H1 (cell line): ENCODE data around the gene MRPL55. TPM values are rescaled to one million over a fixed set of nuclear protein-coding genes. Genes with fewer than 3 reads are reported as not detected.

Experiments used
- CTCF ChIA-PET: fragments of 300-600 bp; sonication (Branson Sonifier 250); formaldehyde crosslinking; loops from one replicate; lab custom pipeline; 2021; ENCODE audit not compliant: partially characterized antibody; lab: Charles Lee
- POLR2A ChIA-PET: fragments of 300-600 bp; sonication (Branson Sonifier 250); formaldehyde crosslinking; loops from one replicate; lab custom pipeline; 2021; ENCODE audit warnings: inconsistent platforms; ENCODE audit not compliant: partially characterized antibody; lab: Charles Lee
- DNase-seq, 2 experiments: peaks; one replicate each; pipeline versions ENCODE4 v3.0.0 to v3.0.0-alpha.2; 2010 to 2022; ENCODE audit warnings: low spot score in 2 of 2, low read depth in 1 of 2, mixed read lengths in 1 of 2
- FAIRE-seq: peaks from 2 replicates; lab custom pipeline; 2011; peaks lifted over from hg19 to GRCh38; lab: Jason Lieb, UNC
- H2AFZ ChIP-seq: 2 replicates; pipeline ENCODE4 v1.8.1; 2012; ENCODE audit warnings: low read length, inconsistent platforms
- H2AK5ac ChIP-seq: 2 replicates; pipeline ENCODE4 v1.6.1; 2013; ENCODE audit warnings: low read depth, low read length
- H2BK120ac ChIP-seq: replicated peaks from 2 replicates; pipeline ENCODE3; 2013; ENCODE audit warnings: low read depth, low read length, inconsistent platforms
- H2BK12ac ChIP-seq: 2 replicates; pipeline ENCODE4 v1.6.1; 2013; ENCODE audit warnings: low read depth, low read length
- H2BK15ac ChIP-seq: 2 replicates; pipeline ENCODE4 v1.6.1; 2013; ENCODE audit warnings: low read length
- H2BK20ac ChIP-seq: 2 replicates; pipeline ENCODE4 v1.6.1; 2013; ENCODE audit warnings: low read length
- H2BK5ac ChIP-seq: 2 replicates; pipeline ENCODE4 v1.6.1; 2013; ENCODE audit warnings: low read depth, low read length
- H3K14ac ChIP-seq: 2 replicates; pipeline ENCODE4 v1.6.1; 2013; ENCODE audit warnings: inconsistent platforms; ENCODE audit not compliant: insufficient read length
- H3K18ac ChIP-seq: 2 replicates; pipeline ENCODE4 v1.6.1; 2013; ENCODE audit warnings: low read length; ENCODE audit errors: extremely low read depth
- H3K23ac ChIP-seq: 2 replicates; pipeline ENCODE4 v1.6.1; 2013; ENCODE audit warnings: inconsistent platforms; ENCODE audit not compliant: insufficient read length
- H3K23me2 ChIP-seq: 2 replicates; pipeline ENCODE4 v1.6.1; 2013; ENCODE audit warnings: low read depth, low read length
- H3K27ac ChIP-seq: 2 replicates; pipeline ENCODE4 v1.6.1; 2011; ENCODE audit warnings: low read depth, low read length, inconsistent platforms
- H3K27me3 ChIP-seq, 4 experiments: replicated peaks in 1 of 4; 1 replicate in 1 of 4; 2 replicates in 3 of 4; pipeline versions ENCODE4 v1.6.1 to v1.8.1; 2011 to 2013; ENCODE audit warnings: low read length in 3 of 4, mild to moderate bottlenecking in 3 of 4, inconsistent platforms in 2 of 4, mixed read lengths in 2 of 4, moderate library complexity in 1 of 4; ENCODE audit not compliant: control insufficient read depth in 3 of 4, insufficient read depth in 3 of 4; ENCODE audit errors: extremely low read depth in 1 of 4
- H3K36me3 ChIP-seq, 4 experiments: 2 replicates each; pipeline versions ENCODE4 v1.6.1 to v1.8.1; 2011 to 2013; ENCODE audit warnings: mild to moderate bottlenecking in 4 of 4, low read length in 3 of 4, moderate library complexity in 2 of 4, control low read depth in 1 of 4, inconsistent platforms in 1 of 4; ENCODE audit not compliant: insufficient read depth in 4 of 4, control insufficient read depth in 2 of 4
- H3K4ac ChIP-seq: replicated peaks from 2 replicates; pipeline ENCODE3; 2013; ENCODE audit warnings: low read length, low read depth, mixed read lengths, inconsistent platforms; ENCODE audit not compliant: insufficient read length
- H3K4me1 ChIP-seq, 4 experiments: replicated peaks in 1 of 4; 1 replicate in 1 of 4; 2 replicates in 3 of 4; pipeline versions ENCODE4 v1.6.1 to v1.8.1; 2011 to 2013; ENCODE audit warnings: low read length in 3 of 4, inconsistent platforms in 2 of 4, mixed read lengths in 1 of 4; ENCODE audit not compliant: insufficient read depth in 4 of 4, control insufficient read depth in 3 of 4
- H3K4me2 ChIP-seq, 2 experiments: 2 replicates each; pipeline versions ENCODE4 v1.6.1 to v1.8.1; 2011 to 2013; ENCODE audit warnings: low read depth in 2 of 2, low read length in 2 of 2, control low read depth in 1 of 2, inconsistent platforms in 1 of 2, mild to moderate bottlenecking in 1 of 2; ENCODE audit not compliant: insufficient read depth in 1 of 2
- H3K4me3 ChIP-seq, 4 experiments: fragments of 200-600, 300-600 bp in 1 of 4; sonication (generic), shearing (Covaris generic), sonication (Bioruptor Twin) in 1 of 4; 2 replicates each; pipeline versions ENCODE4 v1.5.1 to v1.8.1; 2011 to 2016; ENCODE audit warnings: low read length in 4 of 4, low read depth in 3 of 4, control low read depth in 2 of 4, inconsistent platforms in 2 of 4, mild to moderate bottlenecking in 2 of 4, mixed read lengths in 1 of 4, moderate library complexity in 1 of 4; ENCODE audit not compliant: insufficient read depth in 2 of 4; ENCODE audit errors: extremely low read depth in 1 of 4
- H3K56ac ChIP-seq: replicated peaks from 2 replicates; pipeline ENCODE3; 2013; ENCODE audit warnings: low read depth, mild to moderate bottlenecking, mixed read lengths, low read length, inconsistent platforms; ENCODE audit not compliant: insufficient read length
- H3K79me1 ChIP-seq: 2 replicates; pipeline ENCODE4 v1.6.1; 2013; ENCODE audit warnings: low read depth, low read length, control low read depth
- H3K79me2 ChIP-seq, 2 experiments: 2 replicates each; pipeline versions ENCODE4 v1.6.1 to v1.8.1; 2012 to 2013; ENCODE audit warnings: low read length in 2 of 2, mild to moderate bottlenecking in 2 of 2, inconsistent platforms in 1 of 2; ENCODE audit not compliant: insufficient read depth in 2 of 2, control insufficient read depth in 1 of 2
- H3K9ac ChIP-seq, 4 experiments: replicated peaks in 1 of 4; 1 replicate in 1 of 4; 2 replicates in 3 of 4; pipeline versions ENCODE4 v1.6.1 to v1.8.1; 2011 to 2013; ENCODE audit warnings: low read depth in 3 of 4, low read length in 3 of 4, control low read depth in 2 of 4, mild to moderate bottlenecking in 2 of 4, moderate library complexity in 2 of 4, inconsistent platforms in 1 of 4; ENCODE audit errors: extremely low read depth in 1 of 4
- H3K9me3 ChIP-seq, 2 experiments: 2 replicates each; pipeline versions ENCODE4 v1.6.1 to v1.8.1; 2012 to 2013; ENCODE audit warnings: mild to moderate bottlenecking in 2 of 2, moderate library complexity in 2 of 2, control low read depth in 1 of 2, inconsistent platforms in 1 of 2, low read depth in 1 of 2, low read length in 1 of 2, mixed read lengths in 1 of 2; ENCODE audit not compliant: insufficient read depth in 2 of 2
- H4K20me1 ChIP-seq, 2 experiments: replicated peaks in 1 of 2; 2 replicates each; pipeline versions ENCODE3 to v1.8.1; 2011 to 2013; ENCODE audit warnings: inconsistent platforms in 2 of 2, low read length in 2 of 2, mild to moderate bottlenecking in 1 of 2; ENCODE audit not compliant: insufficient read depth in 2 of 2, control insufficient read depth in 1 of 2
- H4K5ac ChIP-seq: 2 replicates; pipeline ENCODE4 v1.6.1; 2013; ENCODE audit warnings: low read length, low read depth, mixed read lengths, inconsistent platforms; ENCODE audit not compliant: insufficient read length
- H4K8ac ChIP-seq: 2 replicates; pipeline ENCODE4 v1.8.0; 2013; ENCODE audit warnings: mild to moderate bottlenecking, moderate library complexity, low read length, inconsistent platforms; ENCODE audit not compliant: insufficient read depth; ENCODE audit errors: extremely low read depth
- H4K91ac ChIP-seq: replicated peaks from 2 replicates; pipeline ENCODE3; 2013; ENCODE audit warnings: low read length, mixed read lengths, inconsistent platforms; ENCODE audit not compliant: insufficient read length
- CREB1 ChIP-seq: IDR thresholded peaks from 2 replicates; pipeline ENCODE4 v1.6.1; 2012; ENCODE audit warnings: inconsistent platforms
- POLR2A ChIP-seq, 2 experiments: IDR thresholded peaks; 1 replicate in 1 of 2; 2 replicates in 1 of 2; pipeline ENCODE4 v1.6.1; 2011; ENCODE audit warnings: low read depth in 2 of 2, low read length in 2 of 2, mild to moderate bottlenecking in 2 of 2; ENCODE audit errors: control extremely low read depth in 1 of 2
- SIN3A ChIP-seq, 2 experiments: IDR thresholded peaks in 1 of 2; conservative IDR thresholded peaks in 1 of 2; 2 replicates each; pipeline ENCODE4 v1.6.1; 2011 to 2012; ENCODE audit warnings: low read length in 2 of 2, improper control_type of control experiment in 1 of 2, low read depth in 1 of 2, mild to moderate bottlenecking in 1 of 2
- WGBS, 2 experiments: shearing (Covaris generic) in 1 of 2; methylation state at CpG; one replicate each; pipeline versions ENCODE4 v1.1.6 to v1.1.7; 2013 to 2015; ENCODE audit warnings: low lambda C conversion rate in 2 of 2, mixed read lengths in 2 of 2, inconsistent platforms in 1 of 2, low coverage in 1 of 2, missing lambda C conversion rate in 1 of 2; ENCODE audit not compliant: insufficient replicate concordance in 2 of 2, insufficient coverage in 1 of 2, insufficient read length in 1 of 2; ENCODE audit errors: extremely low coverage in 1 of 2, missing lambda C conversion rate in 1 of 2; 5-methylcytosine and 5-hydroxymethylcytosine counted together
- polyA plus RNA-seq, 7 experiments: library from polyadenylated mRNA; depleted of rRNA in 3 of 7; stranded (reverse) in 5 of 7; unstranded in 2 of 7; fragments of >200 nt in 5 of 7; fragments of 200-250 nt in 2 of 7; gene quantifications; 1 replicate in 5 of 7; 2 replicates in 1 of 7; 4 replicates in 1 of 7; pipeline versions ENCODE4 v1.2.1 to v1.2.3, GENCODE V29; 2011 to 2013; ENCODE audit warnings: missing spikeins in 2 of 7, mixed read lengths in 2 of 7
- total RNA-seq: library from RNA; stranded (reverse); fragmentation: NEBNext Ultra II Directional; extraction: Animal tissue kit (Norgen Biotek cat#: 25700); gene quantifications from 2 replicates; pipeline ENCODE4 v1.2.1, GENCODE V29; 2021
- TF ChIP-seq, protein P1 (sequence below), 3 experiments: IDR thresholded peaks; 1 replicate in 2 of 3; 2 replicates in 1 of 3; pipeline versions ENCODE4 v1.5.1 to v1.6.1; 2011; ENCODE audit warnings: low read length in 3 of 3, mild to moderate bottlenecking in 3 of 3, inconsistent platforms in 2 of 3, low read depth in 1 of 3, moderate library complexity in 1 of 3; ENCODE audit not compliant: insufficient read depth in 1 of 3; ENCODE audit errors: control extremely low read depth in 1 of 3

The MRPL55 gene
- total and polyA plus RNA-seq, 2 of the 8 experiments (the other 6 are each of a cell fraction or from before 2014, with no cell fraction given) = 59.0 to 244 TPM

DNA sequence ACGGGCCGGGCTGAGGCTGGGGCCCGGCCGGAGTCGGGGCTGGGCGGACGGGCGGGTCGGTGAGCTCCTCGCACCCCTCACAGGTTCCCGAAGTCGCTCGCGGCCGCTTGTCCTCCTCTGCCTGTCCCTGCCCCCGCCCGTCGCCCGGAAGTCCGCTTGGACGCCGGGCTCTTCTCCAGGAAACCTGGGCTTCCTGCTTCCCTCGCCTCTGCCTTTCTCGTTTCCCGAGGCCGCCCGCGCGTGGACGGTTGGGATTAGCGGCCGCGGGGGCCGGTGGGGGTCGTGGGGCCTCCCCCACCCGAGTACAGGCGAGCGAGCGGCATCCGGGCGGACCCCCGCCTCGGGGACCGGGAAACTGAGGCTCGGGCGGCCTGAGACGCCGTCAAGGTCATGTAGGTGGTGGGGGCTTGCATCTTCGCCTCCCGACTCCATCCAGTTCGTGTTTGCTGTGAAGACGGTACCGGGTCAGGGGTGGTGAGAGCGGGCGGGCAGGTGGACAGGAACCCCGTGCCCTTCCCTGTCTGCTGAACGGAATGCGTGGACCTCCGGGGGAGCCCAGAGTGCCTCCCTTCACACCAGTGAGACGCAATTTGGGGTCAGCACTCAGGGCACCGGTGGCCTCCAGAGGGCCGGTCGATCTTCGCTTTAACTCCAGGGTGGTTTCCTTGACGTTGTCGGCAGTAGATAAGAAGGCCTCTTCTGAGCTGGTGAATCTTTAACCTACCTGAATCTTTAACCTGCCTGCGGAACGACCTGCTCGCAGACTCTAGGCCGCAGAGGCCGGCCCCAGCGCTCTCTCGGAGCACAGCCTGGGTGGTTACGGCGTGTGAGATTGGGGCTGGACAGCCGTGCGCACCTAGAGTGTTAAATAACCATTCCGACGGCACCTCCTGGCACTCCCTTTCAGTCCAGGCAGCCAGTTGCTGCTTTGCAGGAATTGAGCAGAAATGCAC lies 25.9 kb downstream of the MRPL55 start:
- Histone ChIP-seq H3K23me2 (peaks cover 15% of the 10 kb centered on the region), H2BK5ac (peak overlapping the region; percentile 66), H3K9me3 (no peaks in the 10 kb centered on the region), H4K5ac (peak overlapping the region; percentile 39), H3K4ac (peak overlapping the region; percentile 83), H3K9ac (peak overlapping the region; percentile 80 to 98 (median 90)), H3K23ac (no peak overlapping the region), H2BK12ac (no peak overlapping the region), H3K79me1 (peaks cover 13% of the 10 kb centered on the region; the same call in 1 of the 2 replicates), H2AK5ac (no peak overlapping the region), H4K91ac (peak overlapping the region; percentile 80), H3K4me3 (peak overlapping the region; percentile 91 to 99 (median 95)), H4K20me1 (peaks cover 36 to 58% of the 10 kb centered on the region in 2 experiments), H2BK20ac (no peak overlapping the region), H3K56ac (peak overlapping the region; percentile 21), H3K14ac (peak overlapping the region; percentile 31), H3K79me2 (peaks cover 53 to 55% of the 10 kb centered on the region in 2 experiments), H2AFZ (no peak overlapping the region), H4K8ac (peak overlapping the region; percentile 98), H3K4me2 (peak overlapping the region; percentile 73 to 92), H2BK120ac (no peak overlapping the region), H3K18ac (0 out of 2 replicates have a peak overlapping the region, but pooled peaks have one; percentile 39), H3K4me1 (peaks cover 7 to 27% (median 8%) of the 10 kb centered on the region in 4 experiments), H3K27me3 (peaks cover 0 to 10% (median 8%) of the 10 kb centered on the region in 4 experiments; a peak in 4 of 7 replicates), H2BK15ac (no peak overlapping the region), H3K36me3 (no peaks in the 10 kb centered on the region), H3K27ac (peak overlapping the region; percentile 95)
- TF ChIP-seq SIN3A (conservative IDR thresholded peaks at IDR 0.05 in 1 of 2, IDR thresholded peaks at IDR 0.05 in 1 of 2; ENCODE audit: low read depth in 1 of 2, low read length in 2 of 2) (peak in 1 of 2 experiments; percentile 28; a peak in 2 of 4 replicates), POLR2A (IDR thresholded peaks at IDR 0.05; ENCODE audit: control extremely low read depth in 1 of 2, low read depth in 2 of 2, low read length in 2 of 2) (peak in 1 of 2 experiments; percentile 55; a peak in 1 of 3 replicates), CREB1 (no peak)
- TF ChIP-seq, protein P1, sequence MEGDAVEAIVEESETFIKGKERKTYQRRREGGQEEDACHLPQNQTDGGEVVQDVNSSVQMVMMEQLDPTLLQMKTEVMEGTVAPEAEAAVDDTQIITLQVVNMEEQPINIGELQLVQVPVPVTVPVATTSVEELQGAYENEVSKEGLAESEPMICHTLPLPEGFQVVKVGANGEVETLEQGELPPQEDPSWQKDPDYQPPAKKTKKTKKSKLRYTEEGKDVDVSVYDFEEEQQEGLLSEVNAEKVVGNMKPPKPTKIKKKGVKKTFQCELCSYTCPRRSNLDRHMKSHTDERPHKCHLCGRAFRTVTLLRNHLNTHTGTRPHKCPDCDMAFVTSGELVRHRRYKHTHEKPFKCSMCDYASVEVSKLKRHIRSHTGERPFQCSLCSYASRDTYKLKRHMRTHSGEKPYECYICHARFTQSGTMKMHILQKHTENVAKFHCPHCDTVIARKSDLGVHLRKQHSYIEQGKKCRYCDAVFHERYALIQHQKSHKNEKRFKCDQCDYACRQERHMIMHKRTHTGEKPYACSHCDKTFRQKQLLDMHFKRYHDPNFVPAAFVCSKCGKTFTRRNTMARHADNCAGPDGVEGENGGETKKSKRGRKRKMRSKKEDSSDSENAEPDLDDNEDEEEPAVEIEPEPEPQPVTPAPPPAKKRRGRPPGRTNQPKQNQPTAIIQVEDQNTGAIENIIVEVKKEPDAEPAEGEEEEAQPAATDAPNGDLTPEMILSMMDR (IDR thresholded peaks at IDR 0.05; ENCODE audit: control extremely low read depth in 1 of 3, insufficient read depth in 1 of 3, low read depth in 1 of 3, low read length in 3 of 3) = no peak
- 4% methylated on average over 60 of the region's 79 CpGs; no CpG with 5 or more reads in 1 of the 2 experiments for WGBS, 2 experiments
- no peak for DNase-seq
- ChIA-PET CTCF (interaction anchor here (1.2 to 3.2 kb wide), 5 partner anchors 9 to 83 kb away, joined by 3 to 21 read pairs (median 7); no protein-coding TSS in a partner anchor), POLR2A (interaction anchor here (0.7 to 4.3 kb wide), 13 partner anchors 8 to 129 kb away, joined by 3 to 27 read pairs (median 5); no protein-coding TSS in a partner anchor)
- no peak for FAIRE-seq
